NCI-H2171 treated with DMSO at 0.1 percent for 48 hours (cell line): ENCODE results near the gene INIP.

Source experiments
- DNase-seq: peaks from one replicate; lab custom pipeline; 2025; lab: John Stamatoyannopoulos, UW

Gene INIP, protein sequence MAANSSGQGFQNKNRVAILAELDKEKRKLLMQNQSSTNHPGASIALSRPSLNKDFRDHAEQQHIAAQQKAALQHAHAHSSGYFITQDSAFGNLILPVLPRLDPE

DNA sequence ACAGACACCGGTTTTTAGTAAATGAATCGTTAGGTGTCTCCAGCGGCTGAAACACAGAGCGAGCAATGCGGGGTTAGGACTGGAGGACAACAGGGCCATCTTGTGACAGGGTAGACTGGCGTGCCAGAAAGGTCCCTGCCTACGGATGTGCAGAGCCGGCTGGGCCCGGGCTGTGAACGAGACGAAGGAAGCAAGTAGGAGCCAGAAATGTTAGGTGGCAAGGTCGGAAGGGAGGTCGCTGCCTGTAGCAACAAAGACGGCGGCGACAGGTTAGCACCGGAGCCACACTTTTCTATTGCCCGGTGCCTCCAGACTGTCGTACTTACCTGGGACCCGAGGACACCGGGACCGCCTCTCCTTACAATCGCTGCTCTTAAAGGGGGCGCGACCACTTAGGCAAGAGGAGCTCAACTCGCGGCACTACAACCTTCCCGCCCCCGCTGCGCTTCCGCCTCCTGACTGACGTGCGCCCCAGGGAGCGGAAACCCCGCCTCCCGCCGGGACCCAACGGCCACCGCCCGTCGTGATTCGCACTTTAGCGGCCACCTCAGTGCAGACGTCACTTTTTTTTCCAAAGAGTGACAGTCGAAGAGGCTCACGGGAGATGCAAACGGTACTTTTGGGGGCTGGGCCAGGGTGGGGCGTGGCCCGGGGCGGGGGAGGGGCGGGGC, at the start of gene INIP:
Gene INIP (minus strand): TSS at position 457 of the 671 bp plus-strand sequence. CDS start 1,632 bp downstream, outside the sequence.
- peak; percentile 97 for DNase-seq

GRCh38 chr9:112765281-112765680, 47.4 kb upstream of the INIP start:
- DNase-seq, result no peak

- DNase-seq, result peak; percentile 89
These were observed 46.9 kb upstream of the INIP start for GRCh38 chr9:112764837-112765236.

- peak; percentile 81 for DNase-seq
These were observed 46.4 kb upstream of the INIP start for GRCh38 chr9:112764344-112764743.

DNA sequence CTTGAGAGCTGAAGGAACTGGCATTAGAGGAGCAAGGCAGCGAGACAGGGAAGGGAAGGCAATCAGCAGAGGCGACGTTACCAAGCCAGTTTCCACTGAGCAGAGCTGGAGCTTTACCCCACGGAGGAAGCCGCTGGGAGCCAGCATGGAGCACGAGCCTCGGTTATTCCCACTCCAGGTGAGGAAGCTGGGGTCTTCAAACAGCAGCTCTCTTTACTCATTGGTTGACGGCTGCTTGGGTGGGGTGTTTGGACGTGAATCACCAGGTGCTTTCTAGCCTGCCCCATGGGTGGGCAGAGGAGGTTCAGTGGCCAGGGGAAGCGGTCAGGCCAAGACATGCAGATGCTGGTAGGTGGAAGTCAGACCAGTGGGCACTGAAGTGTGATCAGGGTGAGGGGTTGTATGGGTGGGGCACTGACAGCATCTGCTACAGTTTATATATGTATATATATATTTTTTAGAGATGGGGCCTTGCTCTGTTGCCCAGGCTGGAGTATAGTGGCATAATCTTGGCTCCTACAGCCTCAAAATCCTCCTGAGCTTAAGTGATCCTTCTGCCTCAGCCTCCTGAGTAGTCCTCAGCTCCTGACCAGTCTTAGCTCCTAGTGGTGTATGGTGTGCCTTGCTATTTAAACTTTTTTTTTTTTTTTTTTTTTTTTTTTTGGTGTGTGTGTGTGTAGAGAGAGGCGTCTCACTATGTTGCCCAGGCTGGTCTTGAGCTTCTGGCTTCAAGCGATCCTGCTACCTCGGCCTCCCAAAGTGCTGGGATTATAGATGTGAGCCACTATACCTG, 45.0 kb upstream of the INIP start:
- no peak for DNase-seq

DNA sequence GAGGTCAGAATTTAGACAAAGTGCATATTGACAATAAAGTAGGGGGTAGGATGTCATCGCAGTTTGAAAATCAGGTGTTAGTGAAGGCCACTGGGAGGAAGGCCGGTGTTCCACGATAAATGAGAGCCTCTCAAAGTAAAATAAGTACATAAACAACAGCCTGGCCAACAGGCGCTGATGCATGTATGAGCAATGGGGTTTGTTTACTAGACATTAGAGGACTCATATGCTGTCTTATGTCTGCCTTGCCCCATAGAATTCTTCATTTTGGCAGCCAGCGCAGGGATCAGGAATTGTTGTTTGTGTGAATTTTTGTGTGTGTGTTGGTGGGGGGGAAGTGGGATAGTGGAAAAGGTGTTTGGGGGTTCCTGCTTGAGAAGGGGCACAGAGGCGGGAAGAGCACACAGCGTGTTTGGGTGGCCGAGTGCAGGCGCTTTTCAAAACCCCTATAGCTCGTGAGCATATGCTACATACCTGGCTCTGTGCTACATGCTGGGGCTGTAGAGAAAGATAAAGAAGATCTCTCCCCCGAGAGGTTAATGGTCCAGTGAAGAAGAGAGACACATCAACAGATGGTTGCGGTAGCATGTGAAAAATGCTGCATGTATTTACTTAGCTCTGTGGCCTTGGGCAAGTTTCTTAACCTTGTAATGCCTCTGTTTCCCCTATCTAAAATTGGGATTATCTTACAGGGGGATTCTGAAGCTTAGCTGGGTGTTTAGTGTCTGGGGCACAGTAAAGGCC, 44.2 kb upstream of the INIP start:
- peak; percentile 27 for DNase-seq

DNA sequence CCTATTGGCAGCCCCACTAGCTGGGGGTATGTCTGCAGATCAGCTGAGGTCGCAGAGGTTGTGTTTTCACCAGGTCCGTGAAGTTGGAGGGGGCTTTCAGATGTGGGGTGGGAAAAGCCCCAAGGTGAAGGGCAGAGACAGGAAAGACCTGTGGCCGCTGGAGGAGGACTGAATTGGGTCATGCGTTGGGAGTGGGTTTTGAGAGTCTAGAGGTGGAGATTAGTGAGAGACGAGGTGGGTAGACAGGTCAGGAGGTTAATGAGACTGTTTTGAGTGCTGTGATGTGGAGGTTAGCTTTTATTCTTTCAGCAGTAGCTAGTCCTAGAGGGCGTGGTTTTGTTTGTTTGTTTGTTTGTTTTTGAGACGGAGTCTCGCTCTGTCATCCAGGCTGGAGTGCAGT, 42.9 kb upstream of the INIP start:
- DNase-seq, result no peak

GRCh38 chr9:112757940-112758339, 40.0 kb upstream of the INIP start:
- no peak for DNase-seq

GRCh38 chr9:112757282-112757883, 39.5 kb upstream of the INIP start:
- no peak for DNase-seq

- no peak for DNase-seq
These were observed 37.8 kb upstream of the INIP start for GRCh38 chr9:112755675-112756074.

- no peak for DNase-seq
These were observed 37.1 kb upstream of the INIP start for GRCh38 chr9:112755016-112755427.

- DNase-seq, result no peak
These were observed 36.7 kb upstream of the INIP start for GRCh38 chr9:112754578-112754977.

GRCh38 chr9:112753725-112754124, 35.8 kb upstream of the INIP start:
- no peak for DNase-seq

DNA sequence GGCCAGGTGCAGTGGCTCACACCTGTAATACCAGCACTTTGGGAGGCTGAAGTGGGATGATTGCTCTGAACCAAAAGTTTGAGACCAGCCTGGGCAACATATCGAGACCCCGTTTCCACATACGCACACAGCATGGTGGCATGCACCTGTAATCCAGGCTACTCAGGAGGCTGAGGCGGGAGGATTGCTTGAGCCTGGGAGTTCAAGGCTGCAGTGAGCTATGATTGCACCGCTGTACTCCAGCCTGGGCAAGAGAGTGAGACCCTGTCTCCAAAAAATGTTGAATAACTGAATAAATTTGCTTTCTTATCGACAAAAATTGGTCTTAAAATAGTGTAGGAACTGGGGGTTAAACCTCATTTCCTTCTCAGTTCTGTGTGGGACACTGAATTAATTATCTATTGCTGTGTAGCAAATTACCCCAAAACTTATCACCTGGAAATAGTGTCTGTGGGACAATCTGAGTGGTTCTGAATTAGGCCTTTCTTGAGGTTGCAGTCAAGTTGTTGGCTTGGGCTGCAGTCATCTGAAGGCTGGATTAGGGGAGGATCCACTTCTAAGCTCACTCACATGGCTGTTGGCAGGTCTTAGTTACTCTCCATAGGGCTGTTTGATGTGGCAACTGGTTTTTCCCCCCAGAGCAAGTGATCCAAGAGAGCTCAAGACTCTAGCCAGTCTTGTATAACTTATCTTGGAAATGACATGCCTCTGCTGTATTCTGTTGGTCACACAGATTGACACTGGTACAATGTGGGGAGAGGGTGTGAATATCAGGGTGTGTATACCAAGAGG, 34.6 kb upstream of the INIP start:
- no peak for DNase-seq

- DNase-seq, result peak; percentile 86
These were observed 33.3 kb upstream of the INIP start for GRCh38 chr9:112751056-112751795.

GRCh38 chr9:112750764-112751055, 32.8 kb upstream of the INIP start:
- no peak for DNase-seq

DNA sequence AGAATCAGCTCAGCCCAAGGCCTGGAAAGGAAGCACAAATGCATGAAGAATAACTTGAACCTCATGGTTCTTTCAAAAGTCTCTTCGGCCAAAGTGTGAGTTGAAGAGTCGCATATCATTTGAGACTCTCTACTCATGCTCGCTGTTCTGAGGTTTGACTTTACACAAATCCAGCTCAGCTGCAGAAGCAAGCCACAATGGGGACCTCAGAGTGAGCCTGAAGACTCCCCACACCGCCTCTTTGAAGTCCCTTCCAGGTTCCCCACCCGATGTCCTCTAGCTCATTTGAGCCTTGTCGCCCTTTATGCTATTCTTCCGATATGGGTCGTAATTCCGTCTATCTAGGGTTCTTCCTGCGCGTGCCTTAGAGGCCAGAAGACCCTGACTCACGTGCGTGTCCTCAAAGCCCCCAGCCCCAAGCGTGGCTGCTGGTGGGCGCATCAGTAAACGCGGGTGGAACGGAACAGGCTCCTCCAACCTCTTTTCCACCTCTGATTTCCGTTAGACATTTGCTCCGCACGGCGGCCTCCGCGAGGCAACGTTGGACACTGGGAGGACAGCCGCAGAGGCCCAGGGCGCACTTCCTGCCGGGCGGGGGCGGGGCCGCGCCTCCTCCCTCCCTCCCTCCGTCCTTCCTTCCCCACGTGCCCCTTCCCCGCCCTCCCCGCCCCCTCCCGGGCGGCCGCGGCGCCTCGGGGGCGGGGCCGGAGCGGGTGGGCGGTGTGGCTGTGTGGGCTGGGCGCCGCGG, 32.3 kb upstream of the INIP start, which contains the start of gene SNX30:
Gene SNX30 (plus strand): TSS at position 745 of the 748 bp plus-strand sequence. CDS start 242 bp downstream, outside the sequence.
- peak; percentile 68 for DNase-seq

DNA sequence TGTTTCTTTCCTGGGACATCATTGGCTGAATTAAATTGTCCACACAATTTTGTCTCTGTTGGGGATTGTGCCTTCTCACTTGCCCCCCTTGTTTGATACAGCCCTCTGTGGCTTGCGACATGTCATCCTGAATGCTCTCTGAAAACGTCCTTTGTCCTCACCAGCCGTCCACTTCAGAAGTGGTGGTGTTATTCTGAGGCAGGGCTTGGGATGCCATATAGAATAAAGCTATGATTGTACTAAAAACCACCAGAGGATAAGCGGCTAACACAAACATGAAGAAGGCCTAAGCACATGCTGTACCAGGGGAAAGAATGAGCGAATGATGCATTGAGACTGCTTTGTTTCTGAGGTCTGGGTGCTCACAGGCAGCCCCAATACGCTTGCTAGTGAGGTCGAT, 29.2 kb upstream of the INIP start:
- no peak for DNase-seq

- DNase-seq, result no peak
These were observed 26.3 kb upstream of the INIP start for GRCh38 chr9:112744177-112744576.
